H1 (cell line): ENCODE results near the gene GBF1. TPM values are rescaled to one million over a fixed set of nuclear protein-coding genes. Genes with fewer than 3 reads are reported as not detected.

Experiments used
- CTCF ChIA-PET: fragments of 300-600 bp; sonication (Branson Sonifier 250); formaldehyde crosslinking; loops from one replicate; lab custom pipeline; 2021; ENCODE audit not compliant: partially characterized antibody; lab: Charles Lee
- POLR2A ChIA-PET: fragments of 300-600 bp; sonication (Branson Sonifier 250); formaldehyde crosslinking; loops from one replicate; lab custom pipeline; 2021; ENCODE audit warnings: inconsistent platforms; ENCODE audit not compliant: partially characterized antibody; lab: Charles Lee
- DNase-seq, 2 experiments: peaks; one replicate each; pipeline versions ENCODE4 v3.0.0 to v3.0.0-alpha.2; 2010 to 2022; ENCODE audit warnings: low spot score in 2 of 2, low read depth in 1 of 2, mixed read lengths in 1 of 2
- FAIRE-seq: peaks from 2 replicates; lab custom pipeline; 2011; peaks lifted over from hg19 to GRCh38; lab: Jason Lieb, UNC
- H2AFZ ChIP-seq: 2 replicates; pipeline ENCODE4 v1.8.1; 2012; ENCODE audit warnings: low read length, inconsistent platforms
- H2AK5ac ChIP-seq: 2 replicates; pipeline ENCODE4 v1.6.1; 2013; ENCODE audit warnings: low read depth, low read length
- H2BK120ac ChIP-seq: replicated peaks from 2 replicates; pipeline ENCODE3; 2013; ENCODE audit warnings: low read depth, low read length, inconsistent platforms
- H2BK12ac ChIP-seq: 2 replicates; pipeline ENCODE4 v1.6.1; 2013; ENCODE audit warnings: low read depth, low read length
- H2BK15ac ChIP-seq: 2 replicates; pipeline ENCODE4 v1.6.1; 2013; ENCODE audit warnings: low read length
- H2BK20ac ChIP-seq: 2 replicates; pipeline ENCODE4 v1.6.1; 2013; ENCODE audit warnings: low read length
- H2BK5ac ChIP-seq: 2 replicates; pipeline ENCODE4 v1.6.1; 2013; ENCODE audit warnings: low read depth, low read length
- H3K14ac ChIP-seq: 2 replicates; pipeline ENCODE4 v1.6.1; 2013; ENCODE audit warnings: inconsistent platforms; ENCODE audit not compliant: insufficient read length
- H3K18ac ChIP-seq: 2 replicates; pipeline ENCODE4 v1.6.1; 2013; ENCODE audit warnings: low read length; ENCODE audit errors: extremely low read depth
- H3K23ac ChIP-seq: 2 replicates; pipeline ENCODE4 v1.6.1; 2013; ENCODE audit warnings: inconsistent platforms; ENCODE audit not compliant: insufficient read length
- H3K23me2 ChIP-seq: 2 replicates; pipeline ENCODE4 v1.6.1; 2013; ENCODE audit warnings: low read depth, low read length
- H3K27ac ChIP-seq: 2 replicates; pipeline ENCODE4 v1.6.1; 2011; ENCODE audit warnings: low read depth, low read length, inconsistent platforms
- H3K27me3 ChIP-seq, 4 experiments: replicated peaks in 1 of 4; 1 replicate in 1 of 4; 2 replicates in 3 of 4; pipeline versions ENCODE4 v1.6.1 to v1.8.1; 2011 to 2013; ENCODE audit warnings: low read length in 3 of 4, mild to moderate bottlenecking in 3 of 4, inconsistent platforms in 2 of 4, mixed read lengths in 2 of 4, moderate library complexity in 1 of 4; ENCODE audit not compliant: control insufficient read depth in 3 of 4, insufficient read depth in 3 of 4; ENCODE audit errors: extremely low read depth in 1 of 4
- H3K36me3 ChIP-seq, 4 experiments: 2 replicates each; pipeline versions ENCODE4 v1.6.1 to v1.8.1; 2011 to 2013; ENCODE audit warnings: mild to moderate bottlenecking in 4 of 4, low read length in 3 of 4, moderate library complexity in 2 of 4, control low read depth in 1 of 4, inconsistent platforms in 1 of 4; ENCODE audit not compliant: insufficient read depth in 4 of 4, control insufficient read depth in 2 of 4
- H3K4ac ChIP-seq: replicated peaks from 2 replicates; pipeline ENCODE3; 2013; ENCODE audit warnings: low read length, low read depth, mixed read lengths, inconsistent platforms; ENCODE audit not compliant: insufficient read length
- H3K4me1 ChIP-seq, 4 experiments: replicated peaks in 1 of 4; 1 replicate in 1 of 4; 2 replicates in 3 of 4; pipeline versions ENCODE4 v1.6.1 to v1.8.1; 2011 to 2013; ENCODE audit warnings: low read length in 3 of 4, inconsistent platforms in 2 of 4, mixed read lengths in 1 of 4; ENCODE audit not compliant: insufficient read depth in 4 of 4, control insufficient read depth in 3 of 4
- H3K4me2 ChIP-seq, 2 experiments: 2 replicates each; pipeline versions ENCODE4 v1.6.1 to v1.8.1; 2011 to 2013; ENCODE audit warnings: low read depth in 2 of 2, low read length in 2 of 2, control low read depth in 1 of 2, inconsistent platforms in 1 of 2, mild to moderate bottlenecking in 1 of 2; ENCODE audit not compliant: insufficient read depth in 1 of 2
- H3K4me3 ChIP-seq, 4 experiments: fragments of 200-600, 300-600 bp in 1 of 4; sonication (generic), shearing (Covaris generic), sonication (Bioruptor Twin) in 1 of 4; 2 replicates each; pipeline versions ENCODE4 v1.5.1 to v1.8.1; 2011 to 2016; ENCODE audit warnings: low read length in 4 of 4, low read depth in 3 of 4, control low read depth in 2 of 4, inconsistent platforms in 2 of 4, mild to moderate bottlenecking in 2 of 4, mixed read lengths in 1 of 4, moderate library complexity in 1 of 4; ENCODE audit not compliant: insufficient read depth in 2 of 4; ENCODE audit errors: extremely low read depth in 1 of 4
- H3K56ac ChIP-seq: replicated peaks from 2 replicates; pipeline ENCODE3; 2013; ENCODE audit warnings: low read depth, mild to moderate bottlenecking, mixed read lengths, low read length, inconsistent platforms; ENCODE audit not compliant: insufficient read length
- H3K79me1 ChIP-seq: 2 replicates; pipeline ENCODE4 v1.6.1; 2013; ENCODE audit warnings: low read depth, low read length, control low read depth
- H3K79me2 ChIP-seq, 2 experiments: 2 replicates each; pipeline versions ENCODE4 v1.6.1 to v1.8.1; 2012 to 2013; ENCODE audit warnings: low read length in 2 of 2, mild to moderate bottlenecking in 2 of 2, inconsistent platforms in 1 of 2; ENCODE audit not compliant: insufficient read depth in 2 of 2, control insufficient read depth in 1 of 2
- H3K9ac ChIP-seq, 4 experiments: replicated peaks in 1 of 4; 1 replicate in 1 of 4; 2 replicates in 3 of 4; pipeline versions ENCODE4 v1.6.1 to v1.8.1; 2011 to 2013; ENCODE audit warnings: low read depth in 3 of 4, low read length in 3 of 4, control low read depth in 2 of 4, mild to moderate bottlenecking in 2 of 4, moderate library complexity in 2 of 4, inconsistent platforms in 1 of 4; ENCODE audit errors: extremely low read depth in 1 of 4
- H3K9me3 ChIP-seq, 2 experiments: 2 replicates each; pipeline versions ENCODE4 v1.6.1 to v1.8.1; 2012 to 2013; ENCODE audit warnings: mild to moderate bottlenecking in 2 of 2, moderate library complexity in 2 of 2, control low read depth in 1 of 2, inconsistent platforms in 1 of 2, low read depth in 1 of 2, low read length in 1 of 2, mixed read lengths in 1 of 2; ENCODE audit not compliant: insufficient read depth in 2 of 2
- H4K20me1 ChIP-seq, 2 experiments: replicated peaks in 1 of 2; 2 replicates each; pipeline versions ENCODE3 to v1.8.1; 2011 to 2013; ENCODE audit warnings: inconsistent platforms in 2 of 2, low read length in 2 of 2, mild to moderate bottlenecking in 1 of 2; ENCODE audit not compliant: insufficient read depth in 2 of 2, control insufficient read depth in 1 of 2
- H4K5ac ChIP-seq: 2 replicates; pipeline ENCODE4 v1.6.1; 2013; ENCODE audit warnings: low read length, low read depth, mixed read lengths, inconsistent platforms; ENCODE audit not compliant: insufficient read length
- H4K8ac ChIP-seq: 2 replicates; pipeline ENCODE4 v1.8.0; 2013; ENCODE audit warnings: mild to moderate bottlenecking, moderate library complexity, low read length, inconsistent platforms; ENCODE audit not compliant: insufficient read depth; ENCODE audit errors: extremely low read depth
- H4K91ac ChIP-seq: replicated peaks from 2 replicates; pipeline ENCODE3; 2013; ENCODE audit warnings: low read length, mixed read lengths, inconsistent platforms; ENCODE audit not compliant: insufficient read length
- ASH2L ChIP-seq: fragments of 200-600, 300-600 bp; sonication (generic); IDR thresholded peaks from one replicate; pipeline ENCODE4 v1.7.1; 2017; ENCODE audit warnings: low read length
- ATF2 ChIP-seq: IDR thresholded peaks from 2 replicates; pipeline ENCODE4 v1.6.1; 2012; ENCODE audit warnings: low read length, inconsistent platforms
- BRCA1 ChIP-seq: IDR thresholded peaks from 2 replicates; pipeline ENCODE4 v1.6.1; 2012; ENCODE audit warnings: low read depth, low read length, improper control_type of control experiment
- CTBP2 ChIP-seq: IDR thresholded peaks from 2 replicates; pipeline ENCODE4 v1.7.0; 2011; ENCODE audit warnings: borderline replicate concordance, mild to moderate bottlenecking, moderate library complexity, mixed read lengths, low read length; ENCODE audit not compliant: insufficient read depth, insufficient read length
- E2F6 ChIP-seq: IDR thresholded peaks from 2 replicates; pipeline ENCODE4 v1.6.1; 2012; ENCODE audit warnings: inconsistent platforms
- HDAC2 ChIP-seq, 2 experiments: fragments of 300-600 bp in 1 of 2; sonication (generic) in 1 of 2; IDR thresholded peaks; 2 replicates each; pipeline ENCODE4 v1.6.1; 2011 to 2012; ENCODE audit warnings: low read depth in 2 of 2, low read length in 2 of 2, mild to moderate bottlenecking in 2 of 2, moderate library complexity in 2 of 2, borderline replicate concordance in 1 of 2, inconsistent platforms in 1 of 2
- PHF8 ChIP-seq: fragments of 200-600 bp; sonication (generic); conservative IDR thresholded peaks from 2 replicates; pipeline ENCODE4 v1.7.1; 2012; ENCODE audit warnings: low read depth, mild to moderate bottlenecking, inconsistent platforms, low read length, moderate library complexity
- SIX5 ChIP-seq: IDR thresholded peaks from 2 replicates; pipeline ENCODE4 v1.6.1; 2011; ENCODE audit warnings: mild to moderate bottlenecking, low read depth, low read length
- SP1 ChIP-seq: IDR thresholded peaks from 2 replicates; pipeline ENCODE4 v1.6.1; 2011; ENCODE audit warnings: low read depth, low read length
- SRF ChIP-seq: IDR thresholded peaks from 2 replicates; pipeline ENCODE4 v1.6.1; 2011; ENCODE audit warnings: mild to moderate bottlenecking, low read depth, low read length, moderate library complexity
- TAF7 ChIP-seq: optimal IDR thresholded peaks from 2 replicates; pipeline ENCODE3; 2011; ENCODE audit warnings: low read depth, mild to moderate bottlenecking, inconsistent platforms, low read length, moderate library complexity, borderline replicate concordance
- WGBS, 2 experiments: shearing (Covaris generic) in 1 of 2; methylation state at CpG; one replicate each; pipeline versions ENCODE4 v1.1.6 to v1.1.7; 2013 to 2015; ENCODE audit warnings: low lambda C conversion rate in 2 of 2, mixed read lengths in 2 of 2, inconsistent platforms in 1 of 2, low coverage in 1 of 2, missing lambda C conversion rate in 1 of 2; ENCODE audit not compliant: insufficient replicate concordance in 2 of 2, insufficient coverage in 1 of 2, insufficient read length in 1 of 2; ENCODE audit errors: extremely low coverage in 1 of 2, missing lambda C conversion rate in 1 of 2; 5-methylcytosine and 5-hydroxymethylcytosine counted together
- polyA plus RNA-seq, 7 experiments: library from polyadenylated mRNA; depleted of rRNA in 3 of 7; stranded (reverse) in 5 of 7; unstranded in 2 of 7; fragments of >200 nt in 5 of 7; fragments of 200-250 nt in 2 of 7; gene quantifications; 1 replicate in 5 of 7; 2 replicates in 1 of 7; 4 replicates in 1 of 7; pipeline versions ENCODE4 v1.2.1 to v1.2.3, GENCODE V29; 2011 to 2013; ENCODE audit warnings: missing spikeins in 2 of 7, mixed read lengths in 2 of 7
- total RNA-seq: library from RNA; stranded (reverse); fragmentation: NEBNext Ultra II Directional; extraction: Animal tissue kit (Norgen Biotek cat#: 25700); gene quantifications from 2 replicates; pipeline ENCODE4 v1.2.1, GENCODE V29; 2021

GBF1 gene
- total and polyA plus RNA-seq, 2 of the 8 experiments (the other 6 are each of a cell fraction or from before 2014, with no cell fraction given): 11.0 to 25.5 TPM

GRCh38 chr10:102425444-102425843 lies 180.1 kb downstream of the GBF1 start:
- Histone ChIP-seq H3K18ac (no peak overlapping the region), H3K4me3 (no peak overlapping the region), H2BK12ac (no peak overlapping the region), H3K27me3 (no peaks in the 10 kb centered on the region), H3K56ac (no peak overlapping the region), H2AFZ (no peak overlapping the region), H3K23me2 (peaks cover 12% of the 10 kb centered on the region), H3K79me1 (no peaks in the 10 kb centered on the region), H3K4me1 (peaks cover 0 to 15% (median 5%) of the 10 kb centered on the region in 4 experiments; a peak in 4 of 7 replicates), H2BK120ac (no peak overlapping the region), H3K4ac (no peak overlapping the region), H2BK20ac (no peak overlapping the region), H3K36me3 (0 out of 8 replicates have a peak, but pooled peaks cover 0 to 3% (median 0%) of the 10 kb centered on the region in 4 experiments), H4K20me1 (peaks cover 5 to 9% of the 10 kb centered on the region in 2 experiments), H2BK15ac (no peak overlapping the region), H3K4me2 (no peak overlapping the region), H3K27ac (no peak overlapping the region), H3K14ac (no peak overlapping the region), H3K9ac (no peak overlapping the region), H4K8ac (no peak overlapping the region), H3K23ac (no peak overlapping the region), H2BK5ac (no peak overlapping the region), H2AK5ac (no peak overlapping the region), H4K5ac (no peak overlapping the region), H4K91ac (no peak overlapping the region), H3K79me2 (no peaks in the 10 kb centered on the region), H3K9me3 (no peaks in the 10 kb centered on the region)
- WGBS, 2 experiments: 78% methylated on average over 1 of the region's 1 CpG; no CpG with 5 or more reads in 1 of the 2 experiments
- ChIA-PET POLR2A (interaction anchor here (1.6 to 7.9 kb wide), 4 partner anchors 22 to 54 kb away, joined by 3 to 54 read pairs (median 8); partner anchors contain the start of gene C10orf95), CTCF (interaction anchor here (0.6 to 9.5 kb wide), 12 partner anchors 10 to 590 kb away, joined by 3 to 77 read pairs (median 7); partner anchors contain the start of gene C10orf95)
- no peak for FAIRE-seq
- DNase-seq: no peak
- TF ChIP-seq ASH2L: no peak
- no peak for TF ChIP-seq ATF2
- TF ChIP-seq SIX5: no peak
- TF ChIP-seq BRCA1: no peak
- TF ChIP-seq SRF: no peak
- TF ChIP-seq HDAC2 (IDR thresholded peaks at IDR 0.05; ENCODE audit: borderline replicate concordance in 1 of 2, low read depth in 2 of 2, low read length in 2 of 2): no peak
- no peak for TF ChIP-seq CTBP2
- TF ChIP-seq E2F6: no peak
- no peak for TF ChIP-seq SP1
- no peak for TF ChIP-seq PHF8
- TF ChIP-seq TAF7: no peak
